Stimulated activated CD8-positive, alpha-beta memory T cell treated with anti-CD3 and anti-CD28 coated beads, Interleukin-15, amount 100 ng/mL, for 24 hours (primary cell): ENCODE measurements around the gene SCN5A.

Experiments
- DNase-seq: peaks from one replicate; pipeline ENCODE4 v3.0.0-alpha.2; 2020; ENCODE audit warnings: low read depth

Gene SCN5A

DNA sequence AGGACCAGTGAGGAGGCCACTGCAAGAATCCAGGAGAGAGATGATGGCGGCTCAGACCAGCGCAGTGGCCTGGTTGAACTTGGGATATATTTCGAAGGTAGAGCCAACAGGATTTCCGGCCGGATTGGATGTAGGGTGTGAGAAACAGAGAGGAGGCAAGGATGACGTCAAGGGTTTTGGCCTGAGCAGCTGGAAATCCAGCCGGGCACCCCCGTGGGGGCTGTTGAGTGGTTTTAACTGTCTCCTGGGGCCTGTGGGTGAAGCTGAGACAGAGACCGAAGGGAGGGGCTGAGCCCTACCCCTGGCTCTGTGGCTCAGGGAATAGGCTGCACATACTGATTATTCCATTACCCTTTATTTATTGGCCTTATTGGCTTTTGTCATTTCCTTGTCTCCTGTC lies 107.7 kb downstream of the SCN5A start:
- no peak for DNase-seq

DNA sequence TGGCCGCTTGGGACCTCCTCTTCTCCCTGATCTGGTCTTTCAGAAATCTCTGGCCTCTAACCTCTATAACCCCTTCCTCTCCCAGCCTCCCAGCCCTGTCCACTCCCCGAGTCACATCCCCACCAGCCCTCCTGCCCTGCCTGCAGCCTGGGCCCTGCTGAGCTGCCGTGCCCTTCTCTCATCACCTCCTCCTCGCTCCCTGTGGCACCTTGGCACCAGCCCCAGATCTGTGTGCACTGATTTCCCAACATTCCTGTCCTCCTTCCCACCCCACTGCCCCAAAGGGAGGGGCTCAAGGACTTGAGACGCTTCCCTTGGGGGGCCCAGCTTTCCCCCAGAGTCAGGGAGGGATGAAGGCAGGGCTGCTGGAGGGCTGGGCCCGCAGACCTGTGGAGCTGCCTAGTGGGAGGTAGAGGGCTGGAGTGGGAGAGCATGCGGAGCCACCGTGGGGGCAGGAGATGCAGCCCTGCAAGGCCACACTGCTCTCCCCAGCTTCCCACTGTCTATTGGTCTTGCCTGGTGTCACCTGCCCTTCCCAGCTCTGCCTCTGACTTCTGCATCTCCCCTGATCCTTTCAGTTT lies 110.6 kb downstream of the SCN5A start:
- DNase-seq = no peak

GRCh38 chr3:38536671-38537070 lies 112.8 kb downstream of the SCN5A start:
- no peak for DNase-seq

DNA sequence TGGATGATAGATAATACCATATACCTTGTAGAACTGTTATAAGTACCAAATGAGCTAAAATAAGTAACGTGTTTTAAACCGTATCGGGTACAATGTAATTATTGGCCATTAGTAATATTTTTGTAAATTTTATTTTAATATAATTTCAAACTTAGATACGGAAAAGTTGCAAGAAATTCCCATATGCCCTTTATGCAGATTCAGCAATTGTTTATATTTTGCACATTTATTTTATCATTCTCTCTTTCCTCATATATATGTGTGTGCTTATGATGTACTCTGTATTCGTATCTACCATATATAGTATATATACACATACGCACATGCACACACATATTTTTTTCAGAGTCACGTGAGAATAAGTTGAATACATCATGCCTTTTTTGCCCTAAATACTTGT lies 114.9 kb downstream of the SCN5A start:
- DNase-seq = no peak

GRCh38 chr3:38534180-38534579 lies 115.3 kb downstream of the SCN5A start:
- no peak for DNase-seq

DNA sequence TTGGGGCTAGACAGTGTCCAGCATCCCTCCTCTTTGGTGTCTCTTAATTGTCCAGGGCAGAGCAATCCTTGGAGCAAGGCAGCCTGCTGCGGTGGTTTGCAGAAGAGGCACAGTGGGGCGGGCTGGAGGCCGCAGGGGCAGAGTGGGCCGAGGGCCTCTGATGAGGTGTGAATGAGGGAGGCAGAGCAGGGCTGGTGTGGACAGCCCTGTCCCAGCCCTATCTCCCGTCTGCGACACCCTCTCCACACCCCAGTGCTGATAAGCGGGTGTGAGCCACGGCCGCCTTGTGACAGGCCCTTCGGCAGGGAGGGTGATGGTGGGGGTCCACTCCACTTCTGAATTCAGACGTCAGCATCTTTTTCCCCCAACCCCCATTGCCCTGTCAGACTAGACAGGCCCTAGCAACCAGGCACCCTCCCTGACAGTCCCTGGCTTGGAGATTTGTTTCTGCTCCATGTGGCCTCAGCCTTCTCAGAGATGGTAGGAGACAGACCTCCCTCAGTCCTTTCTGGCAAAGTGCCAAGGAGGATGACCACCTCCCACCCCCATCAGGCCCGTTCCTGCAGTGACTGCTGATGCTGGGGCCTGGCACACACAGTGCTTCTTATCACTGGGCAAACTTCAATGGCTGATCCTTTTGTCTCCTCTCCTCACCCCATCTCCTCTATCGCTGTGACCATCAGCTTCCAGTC lies 116.1 kb downstream of the SCN5A start:
- DNase-seq = no peak

DNA sequence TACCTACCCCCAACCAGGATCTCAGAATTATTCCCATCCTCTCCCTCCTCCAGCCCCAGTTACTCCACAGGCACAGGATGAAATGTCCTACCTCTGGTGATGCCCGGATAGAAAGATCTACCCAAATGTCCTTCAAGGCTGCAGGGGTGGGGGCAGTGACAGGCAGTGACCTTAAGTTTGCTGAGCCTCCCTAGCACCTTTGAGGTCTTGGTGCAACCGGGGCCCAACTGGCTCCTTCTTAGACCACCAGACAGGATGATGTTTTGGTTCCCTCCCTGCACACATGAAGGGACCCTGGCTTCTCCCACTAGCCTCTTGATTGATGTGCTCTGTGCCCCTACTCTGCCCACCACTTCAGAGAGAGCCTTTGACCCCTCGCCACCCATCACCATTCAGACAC lies 117.0 kb downstream of the SCN5A start:
- DNase-seq = no peak

DNA sequence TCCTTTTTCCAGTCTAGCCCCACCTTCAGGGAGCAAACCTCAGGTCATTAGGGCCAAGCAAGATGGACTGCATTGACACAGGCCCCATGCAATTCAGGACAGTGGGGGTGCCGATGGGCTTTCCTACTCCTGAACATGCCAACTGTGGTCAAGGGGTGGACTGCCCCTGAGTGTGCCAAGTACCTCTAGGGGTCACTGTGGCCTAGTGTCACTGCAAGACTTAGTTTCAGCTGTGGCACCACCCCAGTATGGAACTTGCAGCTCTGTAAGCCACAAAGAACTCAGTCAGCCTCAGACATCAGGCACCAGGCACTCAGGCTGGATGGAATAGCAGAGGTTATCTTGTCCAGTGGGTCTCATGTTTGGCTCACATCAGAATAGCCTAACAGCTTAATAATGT lies 121.0 kb downstream of the SCN5A start:
- DNase-seq = no peak

- DNase-seq = no peak
Measured at GRCh38 chr3:38526792-38527191, 122.7 kb downstream of the SCN5A start.

GRCh38 chr3:38524141-38524739 lies 125.2 kb downstream of the SCN5A start:
- no peak for DNase-seq

DNA sequence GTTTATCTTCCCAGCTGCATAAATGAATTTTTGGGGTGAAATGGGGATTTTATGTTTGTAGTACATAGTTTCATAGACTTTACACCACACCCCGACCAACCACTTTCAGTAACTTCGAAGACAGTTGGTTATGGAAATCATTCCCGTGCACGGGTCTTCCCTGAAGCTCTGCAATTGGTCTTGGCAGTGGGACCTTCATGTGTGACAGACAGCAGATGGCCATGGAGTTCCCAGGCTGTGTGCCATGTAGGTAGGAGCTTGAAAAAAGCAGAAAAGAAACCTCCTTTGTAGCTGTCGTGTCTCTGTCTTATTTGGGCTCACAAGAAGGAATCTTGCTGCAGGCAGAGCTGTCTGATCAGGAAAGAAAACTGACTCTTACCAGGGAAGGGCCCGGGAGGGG lies 127.5 kb downstream of the SCN5A start:
- no peak for DNase-seq

DNA sequence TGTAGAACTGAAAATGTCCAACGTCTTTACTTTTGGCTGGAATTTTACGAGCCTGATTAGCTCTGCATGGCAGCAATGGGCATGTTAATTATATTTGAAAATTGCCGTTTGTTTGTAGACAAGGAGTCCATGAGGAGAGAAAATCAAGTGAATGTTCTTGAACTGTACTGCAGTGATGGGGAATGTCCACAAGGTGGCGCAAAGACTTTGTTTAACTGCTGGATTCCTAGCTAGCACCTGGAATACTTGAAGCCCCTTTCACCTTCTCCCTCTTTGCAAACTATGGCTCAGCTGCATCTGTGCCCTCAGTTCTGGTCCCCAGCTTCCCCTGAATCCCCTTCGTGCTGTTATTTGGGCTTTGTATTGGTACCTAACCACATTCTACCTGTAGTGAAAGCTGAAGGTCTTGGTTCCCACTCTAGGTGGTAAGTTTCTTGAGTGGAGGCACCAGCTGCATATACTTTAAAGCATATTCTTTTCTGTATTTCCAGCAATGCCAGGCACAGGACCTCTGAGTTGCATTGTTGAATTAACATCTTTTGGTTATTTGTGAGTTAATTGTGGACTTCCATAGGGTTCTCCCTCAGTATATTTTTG lies 128.0 kb downstream of the SCN5A start:
- peak; percentile 15 for DNase-seq

DNA sequence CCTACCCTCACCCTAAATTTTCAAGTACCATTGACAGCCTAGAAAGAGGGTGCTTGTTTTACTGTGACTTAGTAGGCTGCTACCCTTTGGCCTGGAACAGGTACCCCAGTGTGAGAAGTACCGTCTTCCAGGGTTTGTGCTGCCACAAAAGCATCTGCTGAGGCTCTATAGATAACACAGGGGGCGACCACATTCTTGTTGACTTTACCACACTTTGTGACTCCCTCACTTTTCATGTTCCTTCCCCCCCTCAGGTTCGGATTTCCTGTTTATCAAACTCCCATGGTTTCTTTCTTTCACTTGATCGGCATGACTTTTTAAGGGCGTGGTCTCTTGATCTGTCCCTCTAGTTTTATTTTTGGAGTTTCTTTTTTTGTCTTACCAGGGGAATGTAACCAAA lies 129.8 kb downstream of the SCN5A start:
- no peak for DNase-seq

DNA sequence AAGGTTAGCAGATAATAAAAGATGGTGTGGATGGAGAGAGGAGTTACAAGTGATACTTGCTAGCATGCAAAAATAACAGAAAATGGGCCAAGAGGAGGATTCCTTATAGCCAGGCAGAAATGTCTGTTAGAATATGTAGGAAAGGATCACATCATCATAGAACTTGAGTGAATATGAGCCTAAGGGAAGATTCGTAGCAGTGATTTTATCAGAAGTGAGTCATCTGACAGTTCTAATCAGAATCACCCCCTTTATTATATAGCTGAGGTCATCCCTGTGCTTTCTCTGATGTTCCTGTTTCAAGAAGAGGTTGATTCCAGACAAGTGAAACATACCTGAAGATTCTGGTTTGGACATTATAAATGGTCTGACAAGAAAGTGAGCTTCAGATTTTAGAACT lies 130.5 kb downstream of the SCN5A start:
- DNase-seq = no peak

DNA sequence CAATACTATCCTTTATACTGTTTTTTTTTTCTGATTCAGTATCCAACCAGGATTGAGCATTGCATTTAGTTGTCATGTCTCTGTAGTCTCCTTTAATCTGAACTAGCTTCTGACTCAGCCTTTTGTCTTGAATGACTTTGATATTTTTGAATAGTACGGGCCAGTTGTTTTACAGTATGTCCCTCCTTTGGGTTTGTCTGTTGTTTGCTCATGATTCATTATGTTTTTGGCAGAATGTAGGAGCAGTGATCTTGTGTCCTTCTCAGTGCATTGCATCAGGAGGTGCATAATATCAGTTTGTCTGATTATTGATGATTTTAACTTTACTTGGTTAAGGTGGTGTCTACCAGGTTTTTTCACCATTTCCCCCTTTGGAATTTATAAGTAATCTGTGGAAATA lies 132.8 kb downstream of the SCN5A start:
- no peak for DNase-seq

DNA sequence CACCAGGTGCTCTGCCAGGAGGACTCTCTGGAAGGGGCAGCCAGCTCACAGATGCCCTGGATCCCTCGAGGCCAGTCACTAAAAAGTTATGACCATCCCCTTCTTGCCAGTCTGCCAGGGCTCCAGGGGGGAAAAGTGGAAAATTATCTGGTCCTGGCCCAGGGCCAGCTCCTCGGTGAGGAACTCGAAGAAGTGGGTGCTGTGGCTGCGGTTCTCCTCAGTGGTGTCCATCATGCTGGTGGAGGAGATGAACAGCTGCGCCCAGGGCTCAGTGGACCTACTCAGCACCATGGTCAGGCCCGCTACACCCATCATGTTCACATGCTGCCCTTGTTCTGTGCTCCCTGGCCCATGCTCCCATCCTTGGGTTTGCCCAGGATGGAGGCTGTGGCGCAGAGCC lies 134.1 kb downstream of the SCN5A start:
- DNase-seq = no peak

- no peak for DNase-seq
Measured at GRCh38 chr3:38511546-38511945, 137.9 kb downstream of the SCN5A start.

- no peak for DNase-seq
Measured at GRCh38 chr3:38510631-38511030, 138.9 kb downstream of the SCN5A start.

DNA sequence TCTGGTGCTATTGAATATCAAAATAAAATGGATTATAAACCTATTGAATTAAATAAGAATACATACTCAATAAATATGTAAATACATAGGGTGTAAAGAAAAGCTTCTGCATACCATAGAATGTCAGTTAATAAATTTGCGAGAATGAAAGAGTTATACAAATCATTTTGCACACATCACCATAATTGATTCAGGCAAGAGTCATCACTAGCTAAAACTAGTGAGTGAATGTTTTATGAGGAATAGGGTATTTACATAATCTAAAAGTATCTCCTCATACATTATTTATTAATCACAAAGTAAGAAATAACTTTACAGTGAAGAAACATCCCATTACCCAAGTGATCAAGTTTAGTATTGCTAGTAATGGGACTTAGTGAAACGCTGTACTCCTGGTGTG lies 139.8 kb downstream of the SCN5A start:
- no peak for DNase-seq

DNA sequence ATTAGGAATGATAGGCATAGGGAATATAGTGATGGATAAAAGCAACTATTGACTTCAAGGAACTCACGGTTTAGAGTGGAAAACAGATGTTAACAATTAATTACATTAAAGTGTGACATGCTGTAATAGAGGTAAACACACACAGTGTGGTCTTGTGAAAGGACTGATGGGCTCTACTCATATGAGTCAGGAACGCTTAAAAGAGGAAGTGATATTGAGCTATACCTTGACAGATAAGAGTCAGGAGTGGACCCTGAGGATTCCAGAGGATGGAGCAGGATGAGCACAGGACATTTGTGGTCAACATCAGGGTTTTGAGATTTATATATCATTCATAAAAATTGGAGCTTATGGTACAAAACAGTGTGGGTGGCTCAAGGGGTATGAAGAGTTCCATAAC lies 142.4 kb downstream of the SCN5A start:
- no peak for DNase-seq

GRCh38 chr3:38500688-38501417 lies 148.6 kb downstream of the SCN5A start:
- no peak for DNase-seq
